ENCODE results near the gene TMEM202.
"Not testable (repeated sequence)": the region's sequence is repeated elsewhere in the genome, so short reads cannot be mapped to it uniquely, and the experiment has no call there.

Gene TMEM202

GRCh38 chr15:72402726-72403125, 4.6 kb downstream of the TMEM202 start:
- Histone ChIP-seq H3K9me3 (ENCODE audit: control insufficient read depth, insufficient read depth, low read length) (no peaks in the 10 kb centered on the region), H3K27ac (ENCODE audit: low read depth, low read length) (no peak overlapping the region), H3K9ac (ENCODE audit: low read depth, low read length) (no peak overlapping the region), H3K36me3 (ENCODE audit: control insufficient read depth, insufficient read depth, low read length) (no peaks in the 10 kb centered on the region), H3K4me3 (ENCODE audit: low read depth, low read length) (no peak overlapping the region), H3K4me1 (ENCODE audit: control insufficient read depth, insufficient read depth, low read length) (no peaks in the 10 kb centered on the region), H3K27me3 (ENCODE audit: control insufficient read depth, insufficient read depth, low read length) (peaks cover 6% of the 10 kb centered on the region)

- H3K9me3 ChIP-seq (ENCODE audit: control insufficient read depth, insufficient read depth, low read length), result no peaks in the 10 kb centered on the region
Measured at GRCh38 chr15:72404356-72404755, 6.3 kb downstream of the TMEM202 start.

GRCh38 chr15:72404841-72405240, 6.7 kb downstream of the TMEM202 start:
- no peak overlapping the region for H3K4me3 ChIP-seq (ENCODE audit: low read depth, low read length)
- no peak overlapping the region for H3K9ac ChIP-seq (ENCODE audit: low read depth, low read length)
- H3K36me3 ChIP-seq (ENCODE audit: control insufficient read depth, insufficient read depth, low read length), result no peaks in the 10 kb centered on the region
- H3K4me1 ChIP-seq (ENCODE audit: control insufficient read depth, insufficient read depth, low read length), result no peaks in the 10 kb centered on the region
- H3K27ac ChIP-seq (ENCODE audit: low read depth, low read length), result no peak overlapping the region
- H3K27me3 ChIP-seq (ENCODE audit: control insufficient read depth, insufficient read depth, low read length), result peaks cover 9% of the 10 kb centered on the region
- H3K9me3 ChIP-seq (ENCODE audit: control insufficient read depth, insufficient read depth, low read length), result no peaks in the 10 kb centered on the region

More at GRCh38 chr15:72404356-72404755, 6.3 kb downstream of the TMEM202 start:
- peaks cover 9% of the 10 kb centered on the region for H3K27me3 ChIP-seq (ENCODE audit: control insufficient read depth, insufficient read depth, low read length)
- H3K9ac ChIP-seq (ENCODE audit: low read depth, low read length), result no peak overlapping the region
- H3K36me3 ChIP-seq (ENCODE audit: control insufficient read depth, insufficient read depth, low read length), result no peaks in the 10 kb centered on the region
- no peaks in the 10 kb centered on the region for H3K4me1 ChIP-seq (ENCODE audit: control insufficient read depth, insufficient read depth, low read length)
- no peak overlapping the region for H3K27ac ChIP-seq (ENCODE audit: low read depth, low read length)
- no peak overlapping the region for H3K4me3 ChIP-seq (ENCODE audit: low read depth, low read length)

- Histone ChIP-seq H3K36me3 (ENCODE audit: control insufficient read depth, insufficient read depth, low read length) (no peaks in the 10 kb centered on the region), H3K9ac (ENCODE audit: low read depth, low read length) (no peak overlapping the region), H3K4me1 (ENCODE audit: control insufficient read depth, insufficient read depth, low read length) (no peaks in the 10 kb centered on the region), H3K27ac (ENCODE audit: low read depth, low read length) (no peak overlapping the region), H3K4me3 (ENCODE audit: low read depth, low read length) (no peak overlapping the region), H3K27me3 (ENCODE audit: control insufficient read depth, insufficient read depth, low read length) (peaks cover 9% of the 10 kb centered on the region), H3K9me3 (ENCODE audit: control insufficient read depth, insufficient read depth, low read length) (no peaks in the 10 kb centered on the region)
Measured at GRCh38 chr15:72406936-72407335, 8.8 kb downstream of the TMEM202 start.

GRCh38 chr15:72411111-72411510, 13.0 kb downstream of the TMEM202 start:
- Histone ChIP-seq H3K9ac (ENCODE audit: low read depth, low read length) (no peak overlapping the region), H3K36me3 (ENCODE audit: control insufficient read depth, insufficient read depth, low read length) (no peaks in the 10 kb centered on the region), H3K4me1 (ENCODE audit: control insufficient read depth, insufficient read depth, low read length) (no peaks in the 10 kb centered on the region), H3K27ac (ENCODE audit: low read depth, low read length) (no peak overlapping the region), H3K9me3 (ENCODE audit: control insufficient read depth, insufficient read depth, low read length) (no peaks in the 10 kb centered on the region), H3K4me3 (ENCODE audit: low read depth, low read length) (no peak overlapping the region), H3K27me3 (ENCODE audit: control insufficient read depth, insufficient read depth, low read length) (peaks cover 4% of the 10 kb centered on the region)

- no peaks in the 10 kb centered on the region for H3K4me1 ChIP-seq (ENCODE audit: control insufficient read depth, insufficient read depth, low read length)
- H3K9ac ChIP-seq (ENCODE audit: low read depth, low read length), result no peak overlapping the region
- H3K4me3 ChIP-seq (ENCODE audit: low read depth, low read length), result no peak overlapping the region
Measured at GRCh38 chr15:72411544-72411943, 13.4 kb downstream of the TMEM202 start.

GRCh38 chr15:72413337-72413736, 15.2 kb downstream of the TMEM202 start:
- not testable (repeated sequence) for H3K4me3 ChIP-seq (ENCODE audit: low read depth, low read length); H3K27me3 ChIP-seq (ENCODE audit: control insufficient read depth, insufficient read depth, low read length); H3K9ac ChIP-seq (ENCODE audit: low read depth, low read length); H3K9me3 ChIP-seq (ENCODE audit: control insufficient read depth, insufficient read depth, low read length); H3K4me1 ChIP-seq (ENCODE audit: control insufficient read depth, insufficient read depth, low read length); H3K27ac ChIP-seq (ENCODE audit: low read depth, low read length); H3K36me3 ChIP-seq (ENCODE audit: control insufficient read depth, insufficient read depth, low read length)

More at GRCh38 chr15:72411544-72411943, 13.4 kb downstream of the TMEM202 start:
- Histone ChIP-seq H3K27ac (ENCODE audit: low read depth, low read length) (no peak overlapping the region), H3K9me3 (ENCODE audit: control insufficient read depth, insufficient read depth, low read length) (no peaks in the 10 kb centered on the region), H3K27me3 (ENCODE audit: control insufficient read depth, insufficient read depth, low read length) (peaks cover 4% of the 10 kb centered on the region), H3K36me3 (ENCODE audit: control insufficient read depth, insufficient read depth, low read length) (no peaks in the 10 kb centered on the region)

GRCh38 chr15:72415304-72415703, 17.2 kb downstream of the TMEM202 start:
- no peak overlapping the region for H3K27ac ChIP-seq (ENCODE audit: low read depth, low read length)
- no peak overlapping the region for H3K9ac ChIP-seq (ENCODE audit: low read depth, low read length)

GRCh38 chr15:72419768-72420167, 21.7 kb downstream of the TMEM202 start:
- not testable (repeated sequence) for H3K9me3 ChIP-seq (ENCODE audit: control insufficient read depth, insufficient read depth, low read length); H3K27ac ChIP-seq (ENCODE audit: low read depth, low read length); H3K36me3 ChIP-seq (ENCODE audit: control insufficient read depth, insufficient read depth, low read length); H3K27me3 ChIP-seq (ENCODE audit: control insufficient read depth, insufficient read depth, low read length); H3K9ac ChIP-seq (ENCODE audit: low read depth, low read length); H3K4me3 ChIP-seq (ENCODE audit: low read depth, low read length); H3K4me1 ChIP-seq (ENCODE audit: control insufficient read depth, insufficient read depth, low read length)

More at GRCh38 chr15:72415304-72415703, 17.2 kb downstream of the TMEM202 start:
- Histone ChIP-seq H3K4me3 (ENCODE audit: low read depth, low read length) (no peak overlapping the region), H3K4me1 (ENCODE audit: control insufficient read depth, insufficient read depth, low read length) (no peaks in the 10 kb centered on the region), H3K27me3 (ENCODE audit: control insufficient read depth, insufficient read depth, low read length) (no peaks in the 10 kb centered on the region), H3K9me3 (ENCODE audit: control insufficient read depth, insufficient read depth, low read length) (no peaks in the 10 kb centered on the region), H3K36me3 (ENCODE audit: control insufficient read depth, insufficient read depth, low read length) (no peaks in the 10 kb centered on the region)

- Histone ChIP-seq H3K36me3 (ENCODE audit: control insufficient read depth, insufficient read depth, low read length) (no peaks in the 10 kb centered on the region), H3K9ac (ENCODE audit: low read depth, low read length) (no peak overlapping the region), H3K27ac (ENCODE audit: low read depth, low read length) (no peak overlapping the region), H3K9me3 (ENCODE audit: control insufficient read depth, insufficient read depth, low read length) (no peaks in the 10 kb centered on the region), H3K27me3 (ENCODE audit: control insufficient read depth, insufficient read depth, low read length) (no peaks in the 10 kb centered on the region), H3K4me1 (ENCODE audit: control insufficient read depth, insufficient read depth, low read length) (no peaks in the 10 kb centered on the region), H3K4me3 (ENCODE audit: low read depth, low read length) (no peak overlapping the region)
Measured at GRCh38 chr15:72420576-72420975, 22.5 kb downstream of the TMEM202 start.

GRCh38 chr15:72421484-72421883, 23.4 kb downstream of the TMEM202 start:
- no peaks in the 10 kb centered on the region for H3K27me3 ChIP-seq (ENCODE audit: control insufficient read depth, insufficient read depth, low read length)
- H3K36me3 ChIP-seq (ENCODE audit: control insufficient read depth, insufficient read depth, low read length), result no peaks in the 10 kb centered on the region
- H3K9me3 ChIP-seq (ENCODE audit: control insufficient read depth, insufficient read depth, low read length), result no peaks in the 10 kb centered on the region
- H3K9ac ChIP-seq (ENCODE audit: low read depth, low read length), result no peak overlapping the region
- H3K27ac ChIP-seq (ENCODE audit: low read depth, low read length), result no peak overlapping the region
- no peaks in the 10 kb centered on the region for H3K4me1 ChIP-seq (ENCODE audit: control insufficient read depth, insufficient read depth, low read length)
- H3K4me3 ChIP-seq (ENCODE audit: low read depth, low read length), result no peak overlapping the region

- H3K36me3 ChIP-seq (ENCODE audit: control insufficient read depth, insufficient read depth, low read length), result no peaks in the 10 kb centered on the region
- 0 out of 2 replicates have a peak, but pooled peaks cover 6% of the 10 kb centered on the region for H3K9me3 ChIP-seq (ENCODE audit: control insufficient read depth, insufficient read depth, low read length)
- no peaks in the 10 kb centered on the region for H3K27me3 ChIP-seq (ENCODE audit: control insufficient read depth, insufficient read depth, low read length)
- H3K9ac ChIP-seq (ENCODE audit: low read depth, low read length), result no peak overlapping the region
- H3K27ac ChIP-seq (ENCODE audit: low read depth, low read length), result no peak overlapping the region
- H3K4me1 ChIP-seq (ENCODE audit: control insufficient read depth, insufficient read depth, low read length), result no peaks in the 10 kb centered on the region
- H3K4me3 ChIP-seq (ENCODE audit: low read depth, low read length), result no peak overlapping the region
Measured at GRCh38 chr15:72423256-72423655, 25.2 kb downstream of the TMEM202 start.
